ENCODE results near the gene IARS1. TPM values are rescaled to one million over a fixed set of nuclear protein-coding genes. Genes with fewer than 3 reads are reported as not detected.
A peak's percentile ranks its signal among the peaks of the same experiment; 100 is the strongest.

Gene IARS1
- total and polyA plus RNA-seq, 2 of the 13 experiments (the other 11 are each of a cell fraction or from before 2014, with no cell fraction given): 55.9 to 185 TPM

DNA sequence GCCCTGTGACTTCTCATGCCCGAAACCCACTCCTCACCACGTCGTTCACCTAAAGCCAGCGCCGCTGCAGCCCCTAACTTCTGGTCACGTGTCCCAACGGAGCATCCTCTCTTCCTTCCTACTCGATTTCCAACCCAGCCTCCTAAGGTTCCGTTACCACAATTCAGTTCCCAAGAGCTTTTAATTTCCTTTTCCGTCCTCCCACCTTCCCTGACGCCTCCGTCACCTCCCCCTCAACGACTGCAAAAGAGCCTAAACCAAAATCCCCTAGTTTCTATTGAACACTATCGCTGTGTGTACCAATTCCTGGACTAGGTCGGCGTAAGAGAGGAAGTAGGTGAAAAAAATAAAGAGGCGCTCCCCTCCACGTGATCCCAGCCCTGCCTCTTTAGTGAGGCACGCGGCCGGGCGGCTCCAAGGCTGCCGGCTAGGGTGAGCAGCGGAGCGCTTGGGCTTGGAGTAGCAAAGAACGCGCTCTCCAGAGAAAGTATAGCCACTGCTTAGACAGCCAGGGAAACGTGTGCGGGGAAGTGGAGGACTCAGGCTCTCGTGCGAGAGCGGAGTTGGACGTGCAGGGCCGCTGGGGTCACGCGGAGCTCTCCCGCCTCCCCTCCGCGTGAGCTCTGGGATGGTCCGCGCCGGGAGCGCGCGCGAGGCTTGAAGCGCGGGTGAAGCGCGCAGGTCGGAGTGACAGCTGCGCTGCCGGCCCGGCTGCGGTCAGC, 31.9 kb upstream of the IARS1 start, which contains the start of the genes CENPP and NOL8 (continued):
- TF ChIP-seq REL (CRISPR knock-in tag; conservative IDR thresholded peaks at IDR 0.05): peak; percentile 87; the same call in 1 of the 2 replicates
- TF ChIP-seq ATRX (CRISPR knock-in tag; IDR thresholded peaks at IDR 0.05; ENCODE audit: borderline replicate concordance): no peak
- peak; percentile 99 for TF ChIP-seq GATAD1 (CRISPR knock-in tag; IDR thresholded peaks at IDR 0.05)
- TF ChIP-seq ZNF256 (CRISPR knock-in tag; conservative IDR thresholded peaks at IDR 0.05): peak; percentile 72
- TF ChIP-seq YEATS4 (CRISPR knock-in tag; IDR thresholded peaks at IDR 0.05; ENCODE audit: borderline replicate concordance): peak; percentile 60
- TF ChIP-seq ZZZ3 (CRISPR knock-in tag; IDR thresholded peaks at IDR 0.05; ENCODE audit: borderline replicate concordance): no peak
- TF ChIP-seq NFKBIZ (CRISPR knock-in tag; IDR thresholded peaks at IDR 0.05): no peak
- TF ChIP-seq NR2F2 (IDR thresholded peaks at IDR 0.05; ENCODE audit: borderline replicate concordance, low read depth): peak; percentile 31; the same call in 1 of the 2 replicates
- TF ChIP-seq ZNF468 (CRISPR knock-in tag; IDR thresholded peaks at IDR 0.05): 0 out of 2 replicates have a peak, but pooled peaks have one; percentile 22
- peak; percentile 55 for TF ChIP-seq RBFOX2 (IDR thresholded peaks at IDR 0.05; ENCODE audit: low read depth, low read length)
- TF ChIP-seq, protein P1, sequence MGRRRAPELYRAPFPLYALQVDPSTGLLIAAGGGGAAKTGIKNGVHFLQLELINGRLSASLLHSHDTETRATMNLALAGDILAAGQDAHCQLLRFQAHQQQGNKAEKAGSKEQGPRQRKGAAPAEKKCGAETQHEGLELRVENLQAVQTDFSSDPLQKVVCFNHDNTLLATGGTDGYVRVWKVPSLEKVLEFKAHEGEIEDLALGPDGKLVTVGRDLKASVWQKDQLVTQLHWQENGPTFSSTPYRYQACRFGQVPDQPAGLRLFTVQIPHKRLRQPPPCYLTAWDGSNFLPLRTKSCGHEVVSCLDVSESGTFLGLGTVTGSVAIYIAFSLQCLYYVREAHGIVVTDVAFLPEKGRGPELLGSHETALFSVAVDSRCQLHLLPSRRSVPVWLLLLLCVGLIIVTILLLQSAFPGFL (CRISPR knock-in tag; IDR thresholded peaks at IDR 0.05): no peak
- TF ChIP-seq ZNF253 (CRISPR knock-in tag; IDR thresholded peaks at IDR 0.05; ENCODE audit: borderline replicate concordance): peak; percentile 56; the same call in 1 of the 2 replicates
- 0 out of 2 replicates have a peak, but pooled peaks have one; percentile 30 for TF ChIP-seq ZNF788 (CRISPR knock-in tag; IDR thresholded peaks at IDR 0.05; ENCODE audit: borderline replicate concordance)
- TF ChIP-seq, protein P2, sequence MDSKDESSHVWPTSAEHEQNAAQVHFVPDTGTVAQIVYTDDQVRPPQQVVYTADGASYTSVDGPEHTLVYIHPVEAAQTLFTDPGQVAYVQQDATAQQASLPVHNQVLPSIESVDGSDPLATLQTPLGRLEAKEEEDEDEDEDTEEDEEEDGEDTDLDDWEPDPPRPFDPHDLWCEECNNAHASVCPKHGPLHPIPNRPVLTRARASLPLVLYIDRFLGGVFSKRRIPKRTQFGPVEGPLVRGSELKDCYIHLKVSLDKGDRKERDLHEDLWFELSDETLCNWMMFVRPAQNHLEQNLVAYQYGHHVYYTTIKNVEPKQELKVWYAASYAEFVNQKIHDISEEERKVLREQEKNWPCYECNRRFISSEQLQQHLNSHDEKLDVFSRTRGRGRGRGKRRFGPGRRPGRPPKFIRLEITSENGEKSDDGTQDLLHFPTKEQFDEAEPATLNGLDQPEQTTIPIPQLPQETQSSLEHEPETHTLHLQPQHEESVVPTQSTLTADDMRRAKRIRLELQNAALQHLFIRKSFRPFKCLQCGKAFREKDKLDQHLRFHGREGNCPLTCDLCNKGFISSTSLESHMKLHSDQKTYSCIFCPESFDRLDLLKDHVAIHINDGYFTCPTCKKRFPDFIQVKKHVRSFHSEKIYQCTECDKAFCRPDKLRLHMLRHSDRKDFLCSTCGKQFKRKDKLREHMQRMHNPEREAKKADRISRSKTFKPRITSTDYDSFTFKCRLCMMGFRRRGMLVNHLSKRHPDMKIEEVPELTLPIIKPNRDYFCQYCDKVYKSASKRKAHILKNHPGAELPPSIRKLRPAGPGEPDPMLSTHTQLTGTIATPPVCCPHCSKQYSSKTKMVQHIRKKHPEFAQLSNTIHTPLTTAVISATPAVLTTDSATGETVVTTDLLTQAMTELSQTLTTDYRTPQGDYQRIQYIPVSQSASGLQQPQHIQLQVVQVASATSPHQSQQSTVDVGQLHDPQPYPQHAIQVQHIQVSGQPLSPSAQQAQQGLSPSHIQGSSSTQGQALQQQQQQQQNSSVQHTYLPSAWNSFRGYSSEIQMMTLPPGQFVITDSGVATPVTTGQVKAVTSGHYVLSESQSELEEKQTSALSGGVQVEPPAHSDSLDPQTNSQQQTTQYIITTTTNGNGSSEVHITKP (CRISPR knock-in tag; IDR thresholded peaks at IDR 0.05; ENCODE audit: low read depth): peak; percentile 100
- TF ChIP-seq ZNF782 (CRISPR knock-in tag; IDR thresholded peaks at IDR 0.05; ENCODE audit: borderline replicate concordance): peak; percentile 9; the same call in 1 of the 2 replicates
- TF ChIP-seq, protein P3, sequence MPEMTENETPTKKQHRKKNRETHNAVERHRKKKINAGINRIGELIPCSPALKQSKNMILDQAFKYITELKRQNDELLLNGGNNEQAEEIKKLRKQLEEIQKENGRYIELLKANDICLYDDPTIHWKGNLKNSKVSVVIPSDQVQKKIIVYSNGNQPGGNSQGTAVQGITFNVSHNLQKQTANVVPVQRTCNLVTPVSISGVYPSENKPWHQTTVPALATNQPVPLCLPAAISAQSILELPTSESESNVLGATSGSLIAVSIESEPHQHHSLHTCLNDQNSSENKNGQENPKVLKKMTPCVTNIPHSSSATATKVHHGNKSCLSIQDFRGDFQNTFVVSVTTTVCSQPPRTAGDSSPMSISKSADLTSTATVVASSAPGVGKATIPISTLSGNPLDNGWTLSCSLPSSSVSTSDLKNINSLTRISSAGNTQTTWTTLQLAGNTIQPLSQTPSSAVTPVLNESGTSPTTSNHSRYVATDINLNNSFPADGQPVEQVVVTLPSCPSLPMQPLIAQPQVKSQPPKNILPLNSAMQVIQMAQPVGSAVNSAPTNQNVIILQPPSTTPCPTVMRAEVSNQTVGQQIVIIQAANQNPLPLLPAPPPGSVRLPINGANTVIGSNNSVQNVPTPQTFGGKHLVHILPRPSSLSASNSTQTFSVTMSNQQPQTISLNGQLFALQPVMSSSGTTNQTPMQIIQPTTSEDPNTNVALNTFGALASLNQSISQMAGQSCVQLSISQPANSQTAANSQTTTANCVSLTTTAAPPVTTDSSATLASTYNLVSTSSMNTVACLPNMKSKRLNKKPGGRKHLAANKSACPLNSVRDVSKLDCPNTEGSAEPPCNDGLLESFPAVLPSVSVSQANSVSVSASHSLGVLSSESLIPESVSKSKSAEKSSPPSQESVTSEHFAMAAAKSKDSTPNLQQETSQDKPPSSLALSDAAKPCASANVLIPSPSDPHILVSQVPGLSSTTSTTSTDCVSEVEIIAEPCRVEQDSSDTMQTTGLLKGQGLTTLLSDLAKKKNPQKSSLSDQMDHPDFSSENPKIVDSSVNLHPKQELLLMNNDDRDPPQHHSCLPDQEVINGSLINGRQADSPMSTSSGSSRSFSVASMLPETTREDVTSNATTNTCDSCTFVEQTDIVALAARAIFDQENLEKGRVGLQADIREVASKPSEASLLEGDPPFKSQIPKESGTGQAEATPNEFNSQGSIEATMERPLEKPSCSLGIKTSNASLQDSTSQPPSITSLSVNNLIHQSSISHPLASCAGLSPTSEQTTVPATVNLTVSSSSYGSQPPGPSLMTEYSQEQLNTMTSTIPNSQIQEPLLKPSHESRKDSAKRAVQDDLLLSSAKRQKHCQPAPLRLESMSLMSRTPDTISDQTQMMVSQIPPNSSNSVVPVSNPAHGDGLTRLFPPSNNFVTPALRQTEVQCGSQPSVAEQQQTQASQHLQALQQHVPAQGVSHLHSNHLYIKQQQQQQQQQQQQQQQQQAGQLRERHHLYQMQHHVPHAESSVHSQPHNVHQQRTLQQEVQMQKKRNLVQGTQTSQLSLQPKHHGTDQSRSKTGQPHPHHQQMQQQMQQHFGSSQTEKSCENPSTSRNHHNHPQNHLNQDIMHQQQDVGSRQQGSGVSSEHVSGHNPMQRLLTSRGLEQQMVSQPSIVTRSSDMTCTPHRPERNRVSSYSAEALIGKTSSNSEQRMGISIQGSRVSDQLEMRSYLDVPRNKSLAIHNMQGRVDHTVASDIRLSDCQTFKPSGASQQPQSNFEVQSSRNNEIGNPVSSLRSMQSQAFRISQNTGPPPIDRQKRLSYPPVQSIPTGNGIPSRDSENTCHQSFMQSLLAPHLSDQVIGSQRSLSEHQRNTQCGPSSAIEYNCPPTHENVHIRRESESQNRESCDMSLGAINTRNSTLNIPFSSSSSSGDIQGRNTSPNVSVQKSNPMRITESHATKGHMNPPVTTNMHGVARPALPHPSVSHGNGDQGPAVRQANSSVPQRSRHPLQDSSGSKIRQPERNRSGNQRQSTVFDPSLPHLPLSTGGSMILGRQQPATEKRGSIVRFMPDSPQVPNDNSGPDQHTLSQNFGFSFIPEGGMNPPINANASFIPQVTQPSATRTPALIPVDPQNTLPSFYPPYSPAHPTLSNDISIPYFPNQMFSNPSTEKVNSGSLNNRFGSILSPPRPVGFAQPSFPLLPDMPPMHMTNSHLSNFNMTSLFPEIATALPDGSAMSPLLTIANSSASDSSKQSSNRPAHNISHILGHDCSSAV (CRISPR knock-in tag; IDR thresholded peaks at IDR 0.05; ENCODE audit: borderline replicate concordance): no peak
